ENCODE measurements around the gene STK10.

GRCh38 chr5:172031894-172032461, 156.0 kb downstream of the STK10 start:
- TF ChIP-seq POLR2A (IDR thresholded peaks at IDR 0.05) (no peak), CTCF (IDR thresholded peaks at IDR 0.05) (no peak)
